T47D (cell line): Measurements from ENCODE around the gene MAGEL2.
A peak's percentile ranks its signal among the peaks of the same experiment; 100 is the strongest.

Experiments
- DNase-seq, 2 experiments: peaks; one replicate each; pipeline versions ENCODE4 v3.0.0 to v3.0.0-alpha.2; 2011 to 2012; ENCODE audit warnings: low read depth in 1 of 2, low spot score in 1 of 2
- JUND ChIP-seq: IDR thresholded peaks from 2 replicates; pipeline ENCODE4 v1.6.1; 2012; ENCODE audit warnings: low read depth
- in situ Hi-C: cut with HindIII; loops from 2 replicates; pipeline ENCODE4 v1.10.0; 2016; ENCODE audit warnings: low sequenced_read_pairs, low pct_unique_long_range_greater_than_20kb

MAGEL2 gene

GRCh38 chr15:23647421-23648370 is at the start of gene MAGEL2:
Gene MAGEL2, minus strand, starts transcription at chr15:23647867. Its CDS starts 125 bp downstream, at chr15:23647742.
- in situ Hi-C loops = loop anchor here (25.0 kb wide), 1 partner anchor 215 kb away; no protein-coding TSS in a partner anchor
- no peak for TF ChIP-seq JUND
- DNase-seq = no peak

DNA sequence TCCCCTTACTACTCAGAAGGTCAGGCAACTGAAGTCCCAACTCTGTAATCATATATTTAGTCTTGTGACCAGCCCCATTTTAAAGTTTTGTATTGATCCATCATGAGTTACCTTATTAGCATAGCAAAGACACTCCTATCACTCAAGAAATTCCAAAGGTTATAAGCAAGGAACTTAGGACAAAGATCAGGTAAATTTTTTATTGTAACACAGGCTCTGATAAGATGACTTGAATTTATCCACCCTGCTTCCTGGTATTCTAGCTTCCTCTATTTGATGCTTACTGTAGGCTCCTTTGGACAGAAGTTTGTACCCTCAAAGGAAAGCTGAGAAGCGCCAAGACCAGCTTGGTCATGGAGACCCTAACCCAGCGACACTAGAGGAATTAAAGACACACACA is 47.6 kb upstream of the MAGEL2 start:
- DNase-seq = no peak
- TF ChIP-seq JUND = no peak
- in situ Hi-C loops = no loop called here

GRCh38 chr15:23694592-23694991 is 46.9 kb upstream of the MAGEL2 start:
- TF ChIP-seq JUND = no peak

DNA sequence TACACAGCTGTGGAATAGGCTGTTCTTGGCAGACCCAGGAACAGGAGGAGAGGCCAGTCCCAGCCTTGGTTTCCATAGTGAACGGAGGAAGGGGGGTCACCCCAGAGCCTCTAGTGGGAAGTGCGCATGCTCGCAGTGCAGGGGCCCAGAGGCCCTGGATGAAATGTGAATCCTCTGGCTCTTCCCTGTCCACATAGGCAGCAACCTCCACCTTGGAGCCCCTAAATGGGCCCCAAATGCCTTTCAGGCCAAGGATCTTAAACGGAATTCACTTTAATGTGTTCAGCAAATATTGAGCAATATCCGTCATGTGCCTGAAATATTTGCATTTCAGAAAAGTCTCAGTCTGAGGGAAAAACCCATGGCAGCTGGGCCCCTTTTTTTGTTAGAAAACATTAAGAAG is 42.8 kb upstream of the MAGEL2 start:
- no peak for TF ChIP-seq JUND
- DNase-seq = peak in 1 of 2 experiments; percentile 33
- in situ Hi-C loops = no loop called here

More at GRCh38 chr15:23694592-23694991, 46.9 kb upstream of the MAGEL2 start:
- in situ Hi-C loops = no loop called here
- DNase-seq = no peak

DNA sequence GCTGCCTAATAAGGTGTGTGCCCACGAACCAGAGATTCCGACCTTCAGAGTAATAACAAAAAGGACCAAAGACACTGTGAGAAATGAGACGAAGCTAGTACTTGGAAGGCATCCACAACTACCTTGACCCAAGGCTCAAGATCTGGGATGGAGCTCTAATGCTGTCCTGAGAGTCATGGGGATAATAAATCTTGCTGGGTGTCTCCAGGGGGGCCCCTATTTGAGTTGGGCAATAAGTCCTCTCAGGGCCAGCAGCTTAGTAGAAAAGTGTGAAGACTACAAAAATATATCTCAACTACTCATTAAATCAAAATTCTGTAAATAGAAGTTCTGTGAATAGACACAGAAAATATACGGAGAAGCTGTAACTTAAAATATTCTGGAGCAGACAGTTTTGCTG is 42.3 kb upstream of the MAGEL2 start:
- in situ Hi-C loops = no loop called here
- no peak for TF ChIP-seq JUND
- DNase-seq = no peak

DNA sequence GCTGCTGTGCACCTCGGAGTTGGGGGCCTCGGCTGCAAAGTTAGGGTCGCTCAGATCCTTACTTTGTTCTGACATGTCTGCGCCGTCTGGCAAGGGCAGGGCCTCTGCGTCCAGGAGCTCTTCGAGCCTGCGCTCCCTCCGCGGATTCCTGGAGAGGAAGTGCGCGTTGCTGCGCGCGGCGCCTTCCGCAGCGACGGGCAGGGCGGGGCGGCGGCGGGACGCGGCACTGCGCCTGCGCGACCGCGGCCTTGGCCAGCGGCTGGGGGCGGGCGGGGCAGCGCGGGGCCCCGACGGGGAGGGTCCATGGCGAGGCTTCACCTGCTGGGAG is 39.4 kb upstream of the MAGEL2 start, which contains the start of gene NDN:
Gene NDN (minus strand): TSS at position 163 of the 328 bp plus-strand sequence. CDS start 88 bp downstream, at position 75.
- TF ChIP-seq JUND = no peak
- in situ Hi-C loops = no loop called here
- DNase-seq = peak in 1 of 2 experiments; percentile 27

GRCh38 chr15:23686466-23687142 is 38.9 kb upstream of the MAGEL2 start:
- DNase-seq = no peak
- TF ChIP-seq JUND = no peak
- in situ Hi-C loops = no loop called here

DNA sequence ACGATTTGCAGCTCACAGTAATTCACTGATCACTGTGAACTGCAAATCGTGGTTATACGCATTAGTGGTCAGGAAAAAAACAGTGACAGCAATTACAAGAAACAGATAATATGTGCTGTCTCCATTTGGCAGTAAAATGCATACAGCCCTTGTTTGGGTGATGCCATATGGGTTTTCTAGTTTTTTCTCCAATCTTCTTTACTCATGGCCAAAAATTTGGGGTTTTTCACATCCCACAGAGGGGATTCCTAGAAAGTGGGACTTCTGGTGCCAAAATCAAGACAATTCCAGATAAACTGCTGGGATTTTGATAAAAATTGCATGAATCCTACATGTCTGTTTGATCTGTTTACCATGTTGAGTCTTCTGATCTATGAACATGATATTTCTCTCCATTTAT is 23.8 kb upstream of the MAGEL2 start:
- in situ Hi-C loops = no loop called here
- TF ChIP-seq JUND = no peak
- DNase-seq = no peak

DNA sequence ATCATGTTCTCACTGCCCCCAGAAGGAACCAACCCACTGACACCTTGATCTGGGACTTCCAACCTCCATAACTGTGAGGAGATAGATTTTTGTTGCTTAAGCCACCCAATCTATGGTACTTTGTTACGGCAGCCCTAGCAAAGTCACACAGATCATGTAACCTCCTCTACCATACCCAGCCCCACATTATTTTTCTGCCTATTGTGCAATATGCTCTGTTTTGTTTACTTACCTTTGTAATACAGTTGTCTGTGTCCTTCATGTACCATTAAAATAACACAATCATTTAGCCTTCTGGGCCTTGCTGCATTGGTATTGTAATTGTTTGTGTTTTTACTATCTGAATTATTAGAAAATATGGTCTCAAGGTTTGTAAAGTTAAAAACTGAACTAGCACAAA is 23.3 kb upstream of the MAGEL2 start:
- no peak for DNase-seq
- in situ Hi-C loops = no loop called here
- TF ChIP-seq JUND = no peak

- in situ Hi-C loops = no loop called here
- TF ChIP-seq JUND = no peak
- no peak for DNase-seq
Measured at GRCh38 chr15:23663232-23663631, 15.6 kb upstream of the MAGEL2 start.

- in situ Hi-C loops = loop anchor here (25.0 kb wide), 1 partner anchor 213 kb away; no protein-coding TSS in a partner anchor
- DNase-seq = peak; percentile 44 to 49
- no peak for TF ChIP-seq JUND
Measured at GRCh38 chr15:23648920-23649515, 1.4 kb upstream of the MAGEL2 start.

DNA sequence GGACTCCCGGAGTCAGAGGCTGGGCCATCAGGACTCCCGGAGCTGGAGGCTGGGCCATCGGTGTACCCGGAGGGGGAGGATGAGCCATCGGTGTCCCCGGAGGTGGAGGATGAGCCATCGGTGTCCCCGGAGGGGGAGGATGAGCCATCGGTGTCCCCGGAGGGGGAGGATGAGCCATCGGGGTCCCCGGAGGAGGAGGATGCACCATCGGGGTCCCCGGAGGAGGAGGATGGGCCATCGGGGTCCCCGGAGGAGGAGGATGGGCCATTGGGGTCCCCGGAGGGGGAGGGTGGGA is 719 bp downstream of the MAGEL2 start:
- no peak for DNase-seq
- in situ Hi-C loops = loop anchor here (25.0 kb wide), 1 partner anchor 215 kb away; no protein-coding TSS in a partner anchor
- no peak for TF ChIP-seq JUND
